Ishikawa (cell line): ENCODE results near the gene NRROS.

Source experiments
- EGR1 ChIP-seq: IDR thresholded peaks from 2 replicates; pipeline ENCODE4 v1.6.1; 2012
- FOXM1 ChIP-seq: IDR thresholded peaks from 2 replicates; pipeline ENCODE4 v1.6.1; 2012; ENCODE audit warnings: low read depth, borderline replicate concordance
- YY1 ChIP-seq: IDR thresholded peaks from 2 replicates; pipeline ENCODE4 v1.6.1; 2012; ENCODE audit warnings: low read depth

- TF ChIP-seq FOXM1 (no peak), YY1 (no peak), EGR1 (no peak)
Observed at GRCh38 chr3:196620161-196620604, 19.3 kb upstream of the NRROS start.
